Thyroid gland (tissue), 4 donors: ENCODE measurements around the gene TUBA1C.

Experiments
- CTCF ChIP-seq, 6 experiments: fragments of 200-600 bp in 3 of 6; fragments of 450-650 bp in 3 of 6; sonication (generic) in 3 of 6; IDR thresholded peaks; one replicate each; pipeline ENCODE4 v1.5.1; 2016 to 2019; ENCODE audit warnings: antibody characterized with exemption in 6 of 6, mild to moderate bottlenecking in 2 of 6, inconsistent platforms in 1 of 6, moderate library complexity in 1 of 6
- POLR2A ChIP-seq, 2 donors: fragments of 450-650 bp; IDR thresholded peaks; one replicate each; pipeline ENCODE4 v1.6.1; 2017; ENCODE audit warnings: antibody characterized with exemption in 2 of 2, mild to moderate bottlenecking in 2 of 2, moderate library complexity in 1 of 2

DNA sequence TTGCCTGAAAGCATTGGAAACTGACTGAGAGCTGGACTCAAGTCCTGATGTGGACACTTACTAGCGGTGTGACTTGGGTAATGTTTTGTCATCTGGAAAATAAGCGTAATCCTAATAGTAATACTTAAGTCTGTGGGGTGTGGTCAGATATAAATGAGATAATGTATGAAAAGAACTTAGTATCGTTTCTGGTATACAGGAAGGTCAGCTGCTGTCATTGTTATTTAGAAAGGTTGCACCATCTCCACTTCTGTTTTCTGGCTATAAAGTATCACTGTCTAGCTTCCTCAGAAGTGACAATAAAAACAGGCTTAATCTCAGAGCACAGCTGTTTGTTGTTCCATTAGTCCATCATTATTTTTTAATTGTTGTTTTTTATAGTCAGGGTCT, 34.1 kb upstream of the TUBA1C start:
- TF ChIP-seq CTCF (IDR thresholded peaks at IDR 0.05) (no peak), POLR2A (IDR thresholded peaks at IDR 0.05) (no peak)
